GM12878 (cell line): ENCODE data around the gene ANKRD62. TPM values are rescaled to one million over a fixed set of nuclear protein-coding genes. Genes with fewer than 3 reads are reported as not detected.

Source experiments
- ATAC-seq: fragments of 200-7000 bp; cut with Tn5 transposase; 3 replicates; pipeline ENCODE4 v1.9.1; 2020; ENCODE audit warnings: mild to moderate bottlenecking, moderate library complexity
- BruUV-seq: library from RNA; stranded (reverse); fragments of 400-500 nt; replicated peaks from 2 replicates; lab custom pipeline; 2021; lab: Mats Ljungman, UMichigan
- CTCF ChIA-PET: fragments of 300-600 bp; sonication (Branson Sonifier 250); formaldehyde crosslinking; extraction: SDS; loops from one replicate; lab custom pipeline; 2021; ENCODE audit warnings: inconsistent platforms; lab: Yijun Ruan, JAX
- POLR2A ChIA-PET: fragments of 350-600 bp; formaldehyde crosslinking; extraction: SDS; loops from one replicate; lab custom pipeline; 2021; ENCODE audit warnings: inconsistent platforms; lab: Charles Lee
- RAD21 ChIA-PET: fragments of 300-600 bp; sonication (Branson Sonifier 250); formaldehyde crosslinking; loops from one replicate; lab custom pipeline; 2023; ENCODE audit warnings: antibody characterized with exemption; ENCODE audit not compliant: unreplicated experiment; lab: Charles Lee
- SMC1A ChIA-PET: fragments of 300-600 bp; sonication (Branson Sonifier 250); formaldehyde crosslinking; loops from one replicate; lab custom pipeline; 2023; ENCODE audit not compliant: unreplicated experiment, uncharacterized antibody; lab: Charles Lee
- DNase-seq: peaks from one replicate; pipeline ENCODE4 v3.0.0-alpha.2; 2011; ENCODE audit warnings: low read depth, low spot score
- FAIRE-seq: peaks from 3 replicates; lab custom pipeline; 2011; peaks lifted over from hg19 to GRCh38; lab: Jason Lieb, UNC
- H2AFZ ChIP-seq: 2 replicates; pipeline ENCODE4 v1.6.0; 2011; ENCODE audit warnings: low read depth, low read length, control low read depth; ENCODE audit not compliant: control insufficient read depth
- H3K27ac ChIP-seq: 2 replicates; pipeline ENCODE4 v1.5.1; 2011; ENCODE audit warnings: control low read depth; ENCODE audit not compliant: control insufficient read depth, insufficient read depth
- H3K27me3 ChIP-seq, 2 experiments: replicated peaks in 1 of 2; 2 replicates each; pipeline versions ENCODE4 v1.6.0 to v1.6.1; 2011; ENCODE audit warnings: low read length in 1 of 2; ENCODE audit not compliant: control insufficient read depth in 2 of 2, insufficient read depth in 2 of 2
- H3K36me3 ChIP-seq, 2 experiments: 2 replicates each; pipeline ENCODE4 v1.5.1; 2011; ENCODE audit warnings: low read length in 1 of 2; ENCODE audit not compliant: control insufficient read depth in 2 of 2, insufficient read depth in 2 of 2
- H3K4me1 ChIP-seq: 2 replicates; pipeline ENCODE4 v1.6.1; 2011; ENCODE audit warnings: mild to moderate bottlenecking, low read length, moderate library complexity, mixed read lengths; ENCODE audit not compliant: control insufficient read depth, insufficient read depth
- H3K4me2 ChIP-seq: 2 replicates; pipeline ENCODE4 v1.6.0; 2011; ENCODE audit warnings: control low read depth; ENCODE audit not compliant: control insufficient read depth, insufficient read depth
- H3K4me3 ChIP-seq: fragments of 200-600 bp; sonication (generic); 2 replicates; pipeline ENCODE4 v1.5.1; 2016
- H3K79me2 ChIP-seq: 2 replicates; pipeline ENCODE4 v1.6.0; 2011; ENCODE audit warnings: low read length; ENCODE audit not compliant: control insufficient read depth, insufficient read depth
- H3K9ac ChIP-seq: 2 replicates; pipeline ENCODE4 v1.8.0; 2011; ENCODE audit warnings: low read length, control low read depth, mixed read lengths; ENCODE audit not compliant: control insufficient read depth, insufficient read depth
- H3K9me3 ChIP-seq: replicated peaks from 3 replicates; pipeline ENCODE4 v1.5.1; 2011; ENCODE audit warnings: mild to moderate bottlenecking, low read length; ENCODE audit not compliant: control insufficient read depth, insufficient read depth
- H4K20me1 ChIP-seq: 2 replicates; pipeline ENCODE4 v1.6.0; 2011; ENCODE audit not compliant: control insufficient read depth, insufficient read depth
- BACH1 ChIP-seq: fragments of 450-650 bp; IDR thresholded peaks from 2 replicates; pipeline ENCODE4 v1.6.1; 2017; ENCODE audit warnings: mild to moderate bottlenecking, borderline replicate concordance
- BMI1 ChIP-seq: fragments of 450-650 bp; IDR thresholded peaks from 2 replicates; pipeline ENCODE4 v1.6.1; 2016; ENCODE audit warnings: mild to moderate bottlenecking, moderate library complexity, borderline replicate concordance
- CBX5 ChIP-seq: sonication (generic); IDR thresholded peaks from 2 replicates; pipeline ENCODE4 v1.6.1; 2016; ENCODE audit warnings: low read depth, moderate library complexity, mild to moderate bottlenecking, inconsistent platforms
- CHD1 ChIP-seq: IDR thresholded peaks from 2 replicates; pipeline ENCODE4 v1.6.1; 2012; ENCODE audit warnings: low read depth, low read length, improper control_type of control experiment
- ETV6 ChIP-seq, 2 experiments: fragments of 450-650 bp in 1 of 2; IDR thresholded peaks in 1 of 2; conservative IDR thresholded peaks in 1 of 2; 2 replicates each; pipeline ENCODE4 v1.6.1; 2014; ENCODE audit warnings: antibody characterized with exemption in 1 of 2, borderline replicate concordance in 1 of 2, low read depth in 1 of 2, mild to moderate bottlenecking in 1 of 2, moderate library complexity in 1 of 2
- FOXM1 ChIP-seq: IDR thresholded peaks from 2 replicates; pipeline ENCODE4 v1.6.1; 2012; ENCODE audit warnings: low read depth, mild to moderate bottlenecking, inconsistent platforms, low read length, moderate library complexity
- JUNB ChIP-seq: IDR thresholded peaks from 2 replicates; pipeline ENCODE4 v1.6.1; 2016; ENCODE audit warnings: antibody characterized with exemption, mild to moderate bottlenecking
- MYB ChIP-seq: fragments of 150-350 bp; IDR thresholded peaks from 2 replicates; pipeline ENCODE4 v1.6.1; 2014; ENCODE audit warnings: mild to moderate bottlenecking, low read depth, low read length, borderline replicate concordance
- PAX8 ChIP-seq: fragments of 450-650 bp; IDR thresholded peaks from 2 replicates; pipeline ENCODE4 v1.6.1; 2017; ENCODE audit warnings: mild to moderate bottlenecking, moderate library complexity
- RELA ChIP-seq: fragments of 450-650 bp; IDR thresholded peaks from 2 replicates; pipeline ENCODE4 v1.8.0; 2014; ENCODE audit warnings: borderline replicate concordance; ENCODE audit not compliant: partially characterized antibody
- SIX5 ChIP-seq: IDR thresholded peaks from 2 replicates; pipeline ENCODE4 v1.6.1; 2011; ENCODE audit warnings: mild to moderate bottlenecking, low read depth, low read length, moderate library complexity; ENCODE audit not compliant: severe bottlenecking
- SMARCA5 ChIP-seq: fragments of 450-650 bp; IDR thresholded peaks from 2 replicates; pipeline ENCODE4 v1.6.1; 2017; ENCODE audit warnings: mild to moderate bottlenecking
- TARDBP ChIP-seq: IDR thresholded peaks from 2 replicates; pipeline ENCODE4 v1.6.1; 2016; ENCODE audit warnings: borderline replicate concordance
- TCF12 ChIP-seq: IDR thresholded peaks from 2 replicates; pipeline ENCODE4 v1.6.1; 2011; ENCODE audit warnings: low read depth, mild to moderate bottlenecking, low read length
- ZNF24 ChIP-seq: fragments of 450-650 bp; IDR thresholded peaks from 2 replicates; pipeline ENCODE4 v1.6.1; 2017; ENCODE audit warnings: antibody characterized with exemption, mild to moderate bottlenecking
- ZNF274 ChIP-seq: IDR thresholded peaks from one replicate; pipeline ENCODE4 v1.8.0; 2011; ENCODE audit not compliant: insufficient read length, insufficient read depth
- ZSCAN29 ChIP-seq: fragments of 450-650 bp; IDR thresholded peaks from 2 replicates; pipeline ENCODE4 v1.6.1; 2017; ENCODE audit warnings: mild to moderate bottlenecking, moderate library complexity
- WGBS: methylation state at CpG from one replicate; pipeline ENCODE4 v1.1.6; 2016; ENCODE audit warnings: low lambda C conversion rate; ENCODE audit not compliant: insufficient replicate concordance, insufficient coverage; ENCODE audit errors: missing lambda C conversion rate; 5-methylcytosine and 5-hydroxymethylcytosine counted together
- in situ Hi-C: fragments of 300-500 bp; cut with MboI; formaldehyde crosslinking; loops from 9 replicates; pipeline ENCODE4 v1.14.3; 2018; ENCODE audit warnings: mixed read lengths
- intact Hi-C: fragments of 100-400 bp; cut with micrococcal nuclease; formaldehyde crosslinking; loops from one replicate; pipeline ENCODE4 v1.14.2; 2022; ENCODE audit not compliant: unreplicated experiment
- polyA plus RNA-seq, 11 experiments: library from polyadenylated mRNA; depleted of rRNA in 4 of 11; unstranded in 6 of 11; stranded (reverse) in 5 of 11; fragments of >200 nt; fragmentation: Nextera tagmentation in 4 of 11; fragmentation: Illumina TruSeq in 1 of 11; extraction: Ambion mirVana in 4 of 11; extraction: Trizol in 1 of 11; gene quantifications; 1 replicate in 1 of 11; 2 replicates in 10 of 11; pipeline versions ENCODE4 v1.2.1 to v1.2.3, GENCODE V29; 2011 to 2016; ENCODE audit warnings: inconsistent platforms in 2 of 11, missing spikeins in 2 of 11, low read depth in 1 of 11
- total RNA-seq, 4 experiments: library from RNA; depleted of rRNA in 3 of 4; stranded (reverse); fragments of >200 nt in 3 of 4; fragmentation: Illumina TruSeq in 1 of 4; extraction: Trizol in 1 of 4; gene quantifications; 2 replicates each; pipeline versions ENCODE4 v1.2.1 to v1.2.3, GENCODE V29; 2013 to 2021
- TF ChIP-seq, protein P1 (sequence below): fragments of 450-650 bp; IDR thresholded peaks from 2 replicates; pipeline ENCODE4 v1.6.1; 2016; ENCODE audit warnings: mild to moderate bottlenecking, moderate library complexity, borderline replicate concordance
- TF ChIP-seq, protein P2 (sequence below): IDR thresholded peaks from 2 replicates; pipeline ENCODE4 v1.6.1; 2012; ENCODE audit warnings: low read depth, low read length, improper control_type of control experiment

Gene ANKRD62
- total and polyA plus RNA-seq, 10 of the 15 experiments (the other 5 are each of a cell fraction or from before 2014, with no cell fraction given) = not detected

DNA sequence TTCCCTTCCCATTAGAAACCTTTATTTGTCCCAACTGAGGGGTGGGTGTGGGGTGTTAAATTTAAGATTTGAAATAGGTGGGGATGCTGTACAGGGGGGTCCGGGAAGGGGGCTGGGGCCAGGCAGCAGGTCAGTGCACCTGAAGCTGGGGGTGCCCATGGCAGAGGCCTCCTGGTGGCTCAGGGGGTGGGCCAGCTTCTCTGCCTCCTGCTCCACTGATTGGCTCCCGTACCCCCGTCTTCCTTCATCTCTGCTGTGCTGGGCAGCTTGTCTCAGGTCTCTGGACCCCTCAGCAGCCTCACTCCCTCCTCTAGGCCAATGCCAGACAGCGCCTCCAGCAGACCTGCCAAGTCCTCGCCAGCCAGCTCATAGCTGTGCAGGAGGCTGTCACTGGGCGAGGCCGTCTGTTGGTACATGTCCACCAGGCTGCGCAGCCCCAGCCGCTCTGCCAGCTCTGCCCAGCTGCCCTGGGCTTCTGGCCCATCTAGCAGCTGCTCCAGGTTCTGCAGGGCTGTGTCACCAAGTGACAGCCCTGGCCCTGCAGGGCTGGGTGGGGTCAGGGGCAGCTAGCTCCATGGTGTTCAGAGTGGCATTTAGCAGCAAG, 2.0 kb upstream of the ANKRD62 start:
- H3K4me2 ChIP-seq = no peak overlapping the region
- no peak overlapping the region for H3K27ac ChIP-seq
- BruUV-seq = no TSS peak
- RAD21 ChIA-PET = no interaction called here
- H3K79me2 ChIP-seq = no peaks in the 10 kb centered on the region
- POLR2A ChIA-PET = no interaction called here
- H3K4me3 ChIP-seq = no peak overlapping the region
- H3K9ac ChIP-seq = no peak overlapping the region
- CTCF ChIA-PET = interaction anchor here (2.3 kb wide), 1 partner anchor 145 kb away, joined by 6 read pairs; no protein-coding TSS in a partner anchor
- FAIRE-seq = no peak
- no peaks in the 10 kb centered on the region for H3K9me3 ChIP-seq
- no peak for TF ChIP-seq CHD1
- TF ChIP-seq, protein P1, sequence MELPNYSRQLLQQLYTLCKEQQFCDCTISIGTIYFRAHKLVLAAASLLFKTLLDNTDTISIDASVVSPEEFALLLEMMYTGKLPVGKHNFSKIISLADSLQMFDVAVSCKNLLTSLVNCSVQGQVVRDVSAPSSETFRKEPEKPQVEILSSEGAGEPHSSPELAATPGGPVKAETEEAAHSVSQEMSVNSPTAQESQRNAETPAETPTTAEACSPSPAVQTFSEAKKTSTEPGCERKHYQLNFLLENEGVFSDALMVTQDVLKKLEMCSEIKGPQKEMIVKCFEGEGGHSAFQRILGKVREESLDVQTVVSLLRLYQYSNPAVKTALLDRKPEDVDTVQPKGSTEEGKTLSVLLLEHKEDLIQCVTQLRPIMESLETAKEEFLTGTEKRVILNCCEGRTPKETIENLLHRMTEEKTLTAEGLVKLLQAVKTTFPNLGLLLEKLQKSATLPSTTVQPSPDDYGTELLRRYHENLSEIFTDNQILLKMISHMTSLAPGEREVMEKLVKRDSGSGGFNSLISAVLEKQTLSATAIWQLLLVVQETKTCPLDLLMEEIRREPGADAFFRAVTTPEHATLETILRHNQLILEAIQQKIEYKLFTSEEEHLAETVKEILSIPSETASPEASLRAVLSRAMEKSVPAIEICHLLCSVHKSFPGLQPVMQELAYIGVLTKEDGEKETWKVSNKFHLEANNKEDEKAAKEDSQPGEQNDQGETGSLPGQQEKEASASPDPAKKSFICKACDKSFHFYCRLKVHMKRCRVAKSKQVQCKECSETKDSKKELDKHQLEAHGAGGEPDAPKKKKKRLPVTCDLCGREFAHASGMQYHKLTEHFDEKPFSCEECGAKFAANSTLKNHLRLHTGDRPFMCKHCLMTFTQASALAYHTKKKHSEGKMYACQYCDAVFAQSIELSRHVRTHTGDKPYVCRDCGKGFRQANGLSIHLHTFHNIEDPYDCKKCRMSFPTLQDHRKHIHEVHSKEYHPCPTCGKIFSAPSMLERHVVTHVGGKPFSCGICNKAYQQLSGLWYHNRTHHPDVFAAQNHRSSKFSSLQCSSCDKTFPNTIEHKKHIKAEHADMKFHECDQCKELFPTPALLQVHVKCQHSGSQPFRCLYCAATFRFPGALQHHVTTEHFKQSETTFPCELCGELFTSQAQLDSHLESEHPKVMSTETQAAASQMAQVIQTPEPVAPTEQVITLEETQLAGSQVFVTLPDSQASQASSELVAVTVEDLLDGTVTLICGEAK = no peak
- no peak for TF ChIP-seq PAX8
- no peak for TF ChIP-seq FOXM1
- TF ChIP-seq ETV6 (conservative IDR thresholded peaks at IDR 0.05 in 1 of 2, IDR thresholded peaks at IDR 0.05 in 1 of 2; ENCODE audit: borderline replicate concordance in 1 of 2, low read depth in 1 of 2) = no peak
- TF ChIP-seq ZNF274 = no peak
- TF ChIP-seq JUNB = no peak
- no peak for TF ChIP-seq SIX5
- TF ChIP-seq MYB = no peak
- TF ChIP-seq ZSCAN29 = no peak
- TF ChIP-seq RELA = no peak
- TF ChIP-seq, protein P2, sequence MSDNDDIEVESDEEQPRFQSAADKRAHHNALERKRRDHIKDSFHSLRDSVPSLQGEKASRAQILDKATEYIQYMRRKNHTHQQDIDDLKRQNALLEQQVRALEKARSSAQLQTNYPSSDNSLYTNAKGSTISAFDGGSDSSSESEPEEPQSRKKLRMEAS = no peak
- no peak for TF ChIP-seq BACH1
- TF ChIP-seq TCF12 = no peak
- TF ChIP-seq ZNF24 = no peak
- no peak for TF ChIP-seq TARDBP
- no peak for TF ChIP-seq SMARCA5
- no peak for TF ChIP-seq BMI1
- no peak for TF ChIP-seq CBX5
- no peak for ATAC-seq
- in situ Hi-C loops (loop anchor here (10.0 kb wide), 1 partner anchor 143 kb away; no protein-coding TSS in a partner anchor), intact Hi-C loops (loop anchor here (1.0 kb wide), 1 partner anchor 146 kb away; no protein-coding TSS in a partner anchor)
- H3K4me1 ChIP-seq = no peaks in the 10 kb centered on the region
- H3K27me3 ChIP-seq = no peaks in the 10 kb centered on the region
- H2AFZ ChIP-seq = no peak overlapping the region
- 57% methylated on average over 9 of the region's 9 CpGs for WGBS
- no peaks in the 10 kb centered on the region for H4K20me1 ChIP-seq
- no peaks in the 10 kb centered on the region for H3K36me3 ChIP-seq
- SMC1A ChIA-PET = no interaction called here
- no peak for DNase-seq
